SH-SY5Y (cell line): ENCODE data around the gene FEM1A.

Experiments used
- GATA2 ChIP-seq: IDR thresholded peaks from 2 replicates; pipeline ENCODE4 v1.6.1; 2011; ENCODE audit warnings: mild to moderate bottlenecking, low read depth, low read length
- GATA3 ChIP-seq: IDR thresholded peaks from 2 replicates; pipeline ENCODE4 v1.6.1; 2011; ENCODE audit warnings: low read depth, mild to moderate bottlenecking, low read length, moderate library complexity

DNA sequence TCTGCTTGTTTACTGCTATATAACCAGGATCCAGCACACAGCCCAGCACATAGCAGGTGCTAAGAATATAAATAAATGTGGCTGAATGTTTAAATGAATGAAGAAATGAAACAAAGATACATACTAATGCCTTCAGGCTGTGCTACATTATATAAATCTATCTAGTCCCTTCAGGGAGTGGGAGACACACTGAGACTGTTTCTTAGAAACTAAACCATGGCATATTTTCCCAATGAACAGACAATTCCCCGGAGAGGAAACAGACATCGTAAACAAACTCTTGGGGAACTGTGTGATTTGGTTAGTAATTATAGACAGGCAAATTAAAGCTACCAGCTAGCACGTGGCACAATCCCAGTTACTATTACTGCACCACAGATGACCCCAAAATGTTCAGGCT lies 9.7 kb upstream of the FEM1A start:
- TF ChIP-seq GATA2: no peak
- TF ChIP-seq GATA3: no peak
